NCI-H2171 (cell line): ENCODE measurements around the gene FABP6.

Experiments
- DNase-seq: peaks from one replicate; lab custom pipeline; 2025; lab: John Stamatoyannopoulos, UW

The FABP6 gene

GRCh38 chr5:160262151-160263074 is 33.1 kb downstream of the FABP6 start:
- peak; percentile 66 for DNase-seq

DNA sequence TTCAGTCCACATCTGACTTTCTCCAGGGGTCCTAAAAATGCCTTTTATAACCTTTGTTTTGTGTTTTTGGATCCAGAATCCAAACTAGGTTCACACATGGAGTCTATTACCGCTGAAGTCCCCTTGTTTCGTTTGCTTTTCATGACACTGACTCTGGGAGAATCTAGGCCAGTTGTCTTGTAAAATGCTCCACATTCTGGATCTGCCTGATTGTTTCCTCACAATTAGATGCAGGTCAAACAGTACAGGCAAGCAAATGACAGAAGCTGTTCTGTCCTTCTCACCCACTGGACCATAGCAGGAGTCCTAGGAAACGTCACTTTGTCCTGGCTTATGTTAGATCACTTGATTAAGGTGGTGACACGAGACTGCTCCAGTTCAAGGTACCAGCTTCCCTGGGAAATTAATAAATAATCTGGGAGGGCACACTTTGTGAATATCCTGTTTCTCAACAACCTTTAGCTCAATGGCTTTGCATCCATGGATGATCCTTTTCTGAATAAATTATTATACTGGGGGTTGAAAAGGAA is 34.1 kb downstream of the FABP6 start:
- DNase-seq: no peak

GRCh38 chr5:160266044-160266443 is 36.7 kb downstream of the FABP6 start:
- DNase-seq: no peak

DNA sequence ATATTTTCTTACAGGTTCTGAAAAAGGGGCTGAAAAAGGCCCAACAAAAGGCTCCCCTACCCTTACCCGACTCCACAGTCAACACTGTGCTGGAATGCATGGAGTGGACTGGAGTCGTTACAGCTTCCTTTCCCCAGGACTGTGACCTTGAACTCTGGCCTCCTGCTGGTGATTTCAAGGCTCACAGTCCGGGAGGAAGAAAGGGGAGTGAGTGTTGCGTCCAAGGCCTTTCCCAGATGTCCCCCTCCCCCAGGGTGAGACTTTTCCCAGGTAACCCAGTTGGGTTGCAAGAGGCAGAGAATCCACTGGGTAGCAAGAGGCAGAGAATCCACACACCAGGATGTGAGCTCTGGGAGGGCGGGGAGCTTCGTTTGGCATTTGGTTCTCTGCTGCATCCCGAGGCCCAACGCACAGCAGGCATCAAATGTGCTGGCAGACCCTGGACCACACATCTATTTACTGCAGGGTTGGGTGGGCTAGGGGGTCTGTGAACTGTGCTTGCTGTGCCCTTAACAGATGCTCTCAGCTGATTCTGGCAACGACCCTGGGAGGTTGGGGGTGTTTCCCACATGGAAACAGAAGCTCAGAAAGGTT is 37.5 kb downstream of the FABP6 start:
- DNase-seq: no peak

GRCh38 chr5:160268121-160268520 is 38.8 kb downstream of the FABP6 start:
- no peak for DNase-seq

DNA sequence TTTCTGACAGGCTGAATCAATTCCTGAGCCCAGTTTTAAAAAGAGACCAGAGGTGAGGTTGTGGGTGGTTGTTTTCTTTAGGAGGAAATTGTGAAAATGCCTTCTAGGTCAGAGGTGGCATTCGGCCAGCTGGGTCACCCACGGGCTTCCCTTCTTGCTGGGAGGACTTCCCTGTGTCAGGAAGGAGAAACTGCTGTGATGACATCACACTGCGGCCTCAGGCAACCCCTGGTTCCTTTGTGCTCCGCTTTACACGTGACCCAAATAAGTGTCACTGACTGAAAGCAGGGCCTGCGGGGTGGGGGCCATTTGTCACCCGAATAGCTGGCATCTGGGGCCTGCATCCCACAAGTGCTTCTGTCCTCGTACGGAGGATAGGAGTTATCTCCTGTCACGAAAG is 39.7 kb downstream of the FABP6 start:
- no peak for DNase-seq

DNA sequence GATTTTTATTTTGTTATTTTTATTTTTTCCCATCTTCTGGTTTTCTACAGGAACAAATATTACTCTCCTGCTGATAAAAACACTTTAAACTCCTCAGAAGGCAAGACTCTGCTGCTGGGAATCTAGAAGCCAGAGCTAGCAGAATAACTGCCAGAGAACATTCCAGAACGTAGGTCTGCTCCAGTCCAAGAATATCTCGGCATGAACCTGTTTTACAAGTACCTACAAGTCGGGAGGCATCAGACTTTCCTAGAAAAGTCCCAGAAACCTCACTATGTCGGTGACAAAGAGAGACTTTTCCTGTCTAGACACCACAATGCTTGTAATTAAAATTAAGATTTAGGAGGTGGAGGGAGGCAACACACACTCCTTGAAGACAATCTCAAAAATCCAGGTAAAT is 41.4 kb downstream of the FABP6 start:
- DNase-seq: no peak

- DNase-seq: peak; percentile 12
These were observed 42.1 kb downstream of the FABP6 start for GRCh38 chr5:160271396-160271795.

DNA sequence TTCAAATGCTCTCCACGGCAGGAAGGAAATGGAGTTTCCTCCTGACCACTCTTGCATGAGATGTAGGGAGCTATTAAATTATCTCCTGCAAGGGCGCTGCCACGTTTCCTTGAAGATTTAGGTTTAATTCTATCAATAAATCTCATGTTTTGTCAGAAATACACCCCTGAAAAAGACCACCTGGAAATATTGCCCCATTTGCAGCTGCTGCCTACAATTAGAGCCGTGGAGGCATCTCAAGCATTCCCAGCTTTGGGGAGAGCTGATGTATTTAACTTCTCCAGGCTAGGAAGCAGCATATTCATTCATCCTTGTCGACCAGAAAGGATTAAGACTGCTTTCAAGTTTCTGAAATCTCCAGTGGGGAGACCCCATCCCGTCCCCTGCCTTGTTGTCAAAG is 42.5 kb downstream of the FABP6 start:
- DNase-seq: no peak

- no peak for DNase-seq
These were observed 43.0 kb downstream of the FABP6 start for GRCh38 chr5:160272264-160272663.

- no peak for DNase-seq
These were observed 43.6 kb downstream of the FABP6 start for GRCh38 chr5:160272889-160273288.

GRCh38 chr5:160274483-160274931 is 45.2 kb downstream of the FABP6 start:
- DNase-seq: no peak

DNA sequence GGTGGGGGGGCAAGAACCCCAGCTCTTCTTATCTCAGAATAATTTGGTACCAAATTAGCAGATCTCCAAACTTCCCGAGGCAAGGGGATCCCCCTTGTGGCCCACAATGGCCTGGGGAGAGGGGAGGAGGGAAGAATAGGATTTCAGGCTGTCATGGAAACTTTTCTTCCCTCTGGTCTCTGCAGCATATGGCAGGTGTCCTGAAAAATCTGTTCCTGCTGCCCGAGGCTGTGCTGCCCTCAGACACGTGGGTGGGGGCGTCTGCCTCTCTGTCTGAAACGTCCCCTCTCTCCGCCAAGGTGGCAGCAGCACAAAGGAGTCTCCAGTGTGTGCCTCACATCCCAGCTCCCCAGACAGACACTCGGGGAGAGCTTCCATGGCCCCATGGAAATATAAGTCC is 49.0 kb downstream of the FABP6 start:
- DNase-seq: peak; percentile 28

DNA sequence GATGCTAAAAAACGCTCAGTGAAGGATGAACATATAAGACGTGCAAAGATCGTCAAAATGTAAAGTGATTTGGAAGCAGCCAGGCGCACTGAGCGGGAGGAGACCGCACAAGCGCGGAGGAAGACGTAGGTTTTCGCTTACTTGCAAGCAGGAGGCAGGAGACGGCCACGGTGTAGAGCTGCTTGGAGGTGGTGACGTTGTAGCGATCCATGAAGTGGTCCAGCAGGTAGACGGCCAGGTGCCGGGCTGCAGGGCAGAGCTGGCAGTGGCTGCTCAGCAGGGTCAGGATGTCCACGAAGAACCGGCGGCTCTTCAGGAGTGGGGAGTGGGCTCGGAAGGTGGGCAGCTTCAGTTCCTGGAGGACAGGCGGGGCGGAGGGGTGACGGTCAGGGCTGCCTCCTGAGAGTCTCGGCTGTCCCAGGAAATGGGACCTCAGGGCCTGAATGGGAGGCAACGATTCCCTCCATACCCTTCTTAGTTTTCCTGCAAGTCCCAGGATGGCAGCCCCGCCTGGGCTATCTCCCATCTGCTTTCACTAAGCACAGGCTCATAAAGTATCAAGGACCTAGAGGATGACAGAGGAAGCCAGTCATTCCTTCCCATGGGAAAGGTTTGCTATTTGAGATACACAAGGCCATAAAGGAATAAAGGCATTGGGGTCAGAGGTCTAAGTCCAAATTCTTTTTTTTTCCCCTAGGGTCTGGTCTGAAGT is 51.2 kb downstream of the FABP6 start:
- no peak for DNase-seq

DNA sequence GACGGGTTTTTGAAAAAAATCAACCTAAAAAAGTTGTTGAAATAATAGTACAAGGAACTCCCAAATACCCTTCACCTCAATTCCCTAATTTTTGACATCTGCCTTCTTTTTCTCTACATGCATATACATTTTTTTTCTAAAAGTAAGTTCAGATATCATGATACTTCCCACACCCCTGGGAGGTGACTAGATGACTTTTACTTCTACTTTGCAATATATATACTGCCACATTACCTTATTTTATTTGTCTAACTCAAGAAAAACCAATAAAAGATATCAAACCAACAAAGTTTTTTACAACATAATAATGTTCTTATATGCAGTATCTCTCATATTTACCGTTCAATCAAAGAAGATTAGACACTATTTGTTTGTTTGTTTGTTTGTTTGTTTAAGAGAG is 52.0 kb downstream of the FABP6 start:
- no peak for DNase-seq

DNA sequence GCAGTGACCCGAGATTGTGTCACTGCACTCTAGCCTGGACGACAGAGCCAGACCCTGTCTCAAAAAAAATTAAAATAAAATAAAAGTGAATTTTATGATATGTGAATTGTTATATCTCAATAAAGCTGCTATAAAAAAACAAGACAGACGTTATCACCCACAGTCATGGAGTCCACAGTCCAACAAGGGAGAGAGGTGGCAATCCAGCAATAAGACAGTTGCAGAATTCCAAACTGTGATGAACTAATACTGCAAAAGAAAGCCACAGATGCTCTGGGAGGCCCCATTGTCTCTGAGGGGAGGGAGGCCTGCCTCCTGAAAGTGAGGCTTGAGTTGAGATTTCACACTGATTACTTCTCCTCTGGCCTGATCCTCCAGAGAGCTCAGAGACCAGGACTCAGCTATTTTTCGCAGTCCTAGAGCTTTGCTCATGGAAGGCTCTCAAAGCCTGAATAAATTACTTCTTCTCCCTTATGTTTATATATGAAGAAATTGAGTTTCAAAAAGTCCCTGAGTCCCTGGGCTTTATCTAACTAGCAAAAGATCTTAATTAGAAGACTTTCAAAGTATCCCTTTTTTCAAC is 55.1 kb downstream of the FABP6 start:
- no peak for DNase-seq

DNA sequence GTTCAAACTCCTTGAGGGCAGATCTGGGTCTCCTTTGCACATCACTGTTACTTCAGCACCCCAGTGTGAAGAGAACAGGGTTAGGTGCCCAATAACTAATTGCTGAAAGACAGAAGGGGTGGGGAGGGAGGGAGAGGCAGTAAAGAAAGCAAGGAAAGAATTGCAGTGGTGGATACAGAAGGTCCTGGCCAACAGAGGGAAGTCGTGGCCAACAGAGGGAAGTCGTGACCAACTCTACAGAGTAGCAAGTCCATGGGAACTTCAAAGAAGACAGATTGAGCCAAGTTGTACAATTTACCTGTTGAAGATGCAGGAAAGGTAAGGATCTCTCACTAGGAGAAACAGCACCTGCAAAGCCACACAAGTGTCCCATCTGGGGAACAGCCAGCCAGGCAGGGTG is 56.0 kb downstream of the FABP6 start:
- no peak for DNase-seq

GRCh38 chr5:160286947-160287346 is 57.6 kb downstream of the FABP6 start:
- DNase-seq: no peak

DNA sequence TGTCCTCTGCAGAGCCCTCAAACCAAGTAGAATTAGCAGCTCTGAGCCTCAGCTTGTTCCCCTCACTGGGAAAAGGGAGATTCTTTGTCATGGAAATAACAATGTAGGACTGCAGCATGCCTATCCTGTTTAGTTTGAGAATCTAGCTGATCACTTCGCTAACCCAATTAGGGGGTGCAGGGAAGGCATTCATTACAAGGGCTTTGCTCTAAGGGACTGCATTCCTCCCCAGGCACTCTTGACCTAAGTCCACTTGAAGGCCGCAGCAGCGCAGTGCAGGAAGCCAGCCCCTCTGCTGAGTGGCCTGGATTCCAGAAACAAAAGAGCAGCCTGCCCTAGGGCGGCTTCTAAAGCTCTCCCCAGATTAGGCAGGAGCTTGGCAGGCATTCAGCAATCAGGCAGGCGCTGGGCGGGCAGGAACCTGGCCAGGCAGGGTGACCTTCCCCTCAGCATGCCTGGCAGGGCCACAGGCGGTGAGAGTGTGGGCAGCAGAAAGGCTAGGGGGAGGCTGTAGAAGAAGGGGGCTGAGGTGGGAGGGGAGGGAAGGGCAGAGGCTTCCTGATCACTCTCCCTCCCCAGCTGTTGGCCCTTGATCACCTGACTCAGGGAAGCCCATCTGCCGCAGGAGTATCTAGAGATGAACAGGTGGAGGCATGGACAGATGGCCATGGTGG is 58.2 kb downstream of the FABP6 start:
- peak; percentile 70 for DNase-seq
